ENCODE results near the gene ADAMTS2. TPM values are rescaled to one million over a fixed set of nuclear protein-coding genes. Genes with fewer than 3 reads are reported as not detected.
"Not testable (repeated sequence)": the region's sequence is repeated elsewhere in the genome, so short reads cannot be mapped to it uniquely, and the experiment has no call there.

ADAMTS2 gene
- total and polyA plus RNA-seq, 2 of the 8 experiments (the other 6 are each of a cell fraction or from before 2014, with no cell fraction given), result 6.6 to 7.3 TPM

DNA sequence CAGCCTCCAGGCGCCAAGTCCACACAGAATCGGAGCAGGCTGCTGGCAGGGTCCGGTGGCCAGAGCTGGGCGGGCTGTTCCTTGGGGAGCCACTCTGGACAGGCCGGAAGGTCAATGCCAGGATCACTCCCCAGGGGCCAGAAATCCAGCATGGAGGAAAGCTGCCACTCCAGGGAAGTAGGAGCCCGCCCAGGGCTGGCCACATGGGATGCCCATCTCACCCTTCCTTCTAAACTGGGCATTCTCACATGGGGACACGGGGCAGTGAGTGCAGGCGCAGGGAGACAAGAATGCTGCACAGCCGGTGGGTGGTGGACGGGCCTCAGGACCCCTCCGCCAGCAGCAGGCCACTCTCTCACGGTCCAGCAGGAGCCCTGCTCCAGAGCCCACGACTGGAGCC, 58.2 kb downstream of the ADAMTS2 start (continued):
- TF ChIP-seq SIN3A (conservative IDR thresholded peaks at IDR 0.05 in 1 of 2, IDR thresholded peaks at IDR 0.05 in 1 of 2; ENCODE audit: low read depth in 1 of 2, low read length in 2 of 2) (no peak), FOSL1 (IDR thresholded peaks at IDR 0.05; ENCODE audit: insufficient read depth, low read depth, low read length) (no peak), CHD1 (IDR thresholded peaks at IDR 0.05; ENCODE audit: low read depth, low read length) (no peak)

GRCh38 chr5:179285776-179286162, 59.5 kb downstream of the ADAMTS2 start:
- not testable (repeated sequence) for H3K23me2 ChIP-seq (ENCODE audit: low read depth, low read length); H2BK20ac ChIP-seq (ENCODE audit: low read length); H3K9me3 ChIP-seq (ENCODE audit: insufficient read depth in 2 of 2, low read depth in 1 of 2, low read length in 1 of 2); H3K23ac ChIP-seq (ENCODE audit: insufficient read length); H2BK12ac ChIP-seq (ENCODE audit: low read depth, low read length); DNase-seq (ENCODE audit: low read depth in 1 of 2, low spot score in 2 of 2); H2BK120ac ChIP-seq (replicated peaks; ENCODE audit: low read depth, low read length); H3K27ac ChIP-seq (ENCODE audit: low read depth, low read length); H4K8ac ChIP-seq (ENCODE audit: extremely low read depth, insufficient read depth, low read length); H3K4me3 ChIP-seq (ENCODE audit: extremely low read depth in 1 of 4, insufficient read depth in 2 of 4, low read depth in 3 of 4, low read length in 4 of 4); H3K79me2 ChIP-seq (ENCODE audit: control insufficient read depth in 1 of 2, insufficient read depth in 2 of 2, low read length in 2 of 2); H2BK15ac ChIP-seq (ENCODE audit: low read length); H3K4me1 ChIP-seq (replicated peaks in 1 of 4; ENCODE audit: control insufficient read depth in 3 of 4, insufficient read depth in 4 of 4, low read length in 3 of 4); H3K9ac ChIP-seq (replicated peaks in 1 of 4; ENCODE audit: extremely low read depth in 1 of 4, low read depth in 3 of 4, low read length in 3 of 4); H3K56ac ChIP-seq (replicated peaks; ENCODE audit: insufficient read length, low read depth, low read length); H3K4me2 ChIP-seq (ENCODE audit: insufficient read depth in 1 of 2, low read depth in 2 of 2, low read length in 2 of 2); H2BK5ac ChIP-seq (ENCODE audit: low read depth, low read length); H4K91ac ChIP-seq (replicated peaks; ENCODE audit: insufficient read length, low read length); H2AFZ ChIP-seq (ENCODE audit: low read length); H3K4ac ChIP-seq (replicated peaks; ENCODE audit: insufficient read length, low read depth, low read length); H3K18ac ChIP-seq (ENCODE audit: extremely low read depth, low read length); H4K5ac ChIP-seq (ENCODE audit: insufficient read length, low read depth, low read length); H3K27me3 ChIP-seq (replicated peaks in 1 of 4; ENCODE audit: control insufficient read depth in 3 of 4, extremely low read depth in 1 of 4, insufficient read depth in 3 of 4, low read length in 3 of 4); FAIRE-seq; H2AK5ac ChIP-seq (ENCODE audit: low read depth, low read length); H3K79me1 ChIP-seq (ENCODE audit: low read depth, low read length); H3K14ac ChIP-seq (ENCODE audit: insufficient read length); H3K36me3 ChIP-seq (ENCODE audit: control insufficient read depth in 2 of 4, insufficient read depth in 4 of 4, low read length in 3 of 4); H4K20me1 ChIP-seq (replicated peaks in 1 of 2; ENCODE audit: control insufficient read depth in 1 of 2, insufficient read depth in 2 of 2, low read length in 2 of 2)
- ChIA-PET POLR2A (ENCODE audit: partially characterized antibody) (interaction anchor here (0.7 kb wide), 1 partner anchor 18 kb away, joined by 3 read pairs; no protein-coding TSS in a partner anchor), CTCF (ENCODE audit: partially characterized antibody) (interaction anchor here (0.8 to 1.9 kb wide), 6 partner anchors 9 to 189 kb away, joined by 3 to 6 read pairs (median 3); no protein-coding TSS in a partner anchor)
- 91% methylated on average over 11 of the region's 11 CpGs; no CpG with 5 or more reads in 1 of the 2 experiments for WGBS, 2 experiments (ENCODE audit: extremely low coverage in 1 of 2, insufficient coverage in 1 of 2, insufficient read length in 1 of 2, insufficient replicate concordance in 2 of 2, low coverage in 1 of 2, low lambda C conversion rate in 2 of 2, missing lambda C conversion rate in 1 of 2)
